Brain microvascular endothelial cell (primary cell): ENCODE data around the gene SKAP2.

ENCODE experiments used
- DNase-seq: peaks from one replicate; pipeline ENCODE4 v3.0.0-alpha.2; 2020
- H3K27ac ChIP-seq: fragments of 250-450 bp; sonication (Bioruptor Pico); 2 replicates; pipeline ENCODE4 v1.5.1; 2020; ENCODE audit warnings: mild to moderate bottlenecking, moderate library complexity
- H3K27me3 ChIP-seq: fragments of 250-450 bp; sonication (Bioruptor Pico); replicated peaks from 2 replicates; pipeline ENCODE4 v1.5.1; 2020; ENCODE audit warnings: mild to moderate bottlenecking
- H3K36me3 ChIP-seq: fragments of 250-450 bp; sonication (Bioruptor Pico); replicated peaks from 2 replicates; pipeline ENCODE4 v1.5.1; 2020; ENCODE audit warnings: mild to moderate bottlenecking
- H3K4me3 ChIP-seq: 2 replicates; pipeline ENCODE4 v1.5.1; 2011; ENCODE audit warnings: low read depth, mild to moderate bottlenecking, control low read depth, low read length, moderate library complexity
- in situ Hi-C: cut with HindIII; loops from 2 replicates; pipeline ENCODE4 v1.10.0; 2017; ENCODE audit warnings: low sequenced_read_pairs, low pct_ligation_motif_present
- TF ChIP-seq, protein P1 (sequence below): IDR thresholded peaks from 2 replicates; pipeline ENCODE4 v1.5.1; 2011; ENCODE audit warnings: low read depth, mild to moderate bottlenecking, moderate library complexity, low read length, control low read depth, inconsistent platforms; ENCODE audit errors: missing control alignments

SKAP2 gene

DNA sequence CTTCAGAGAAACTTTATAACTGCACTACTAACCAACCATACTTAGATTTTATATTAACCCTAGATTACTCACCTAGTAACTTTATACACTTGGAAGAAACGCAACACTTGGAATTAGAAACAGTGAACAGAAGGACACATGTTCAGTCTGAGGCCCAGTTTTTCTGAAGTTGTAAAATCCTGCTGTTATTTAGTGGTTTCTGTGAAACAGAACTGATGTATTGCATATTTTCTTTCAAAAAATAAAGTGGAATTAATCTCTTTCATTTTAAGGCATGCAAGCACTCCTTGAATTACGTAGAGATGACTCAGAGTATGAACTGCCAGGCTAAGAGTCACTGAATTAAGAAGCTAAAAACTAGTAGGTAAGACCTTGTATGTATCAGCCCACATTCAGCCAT lies 215.8 kb downstream of the SKAP2 start:
- TF ChIP-seq, protein P1, sequence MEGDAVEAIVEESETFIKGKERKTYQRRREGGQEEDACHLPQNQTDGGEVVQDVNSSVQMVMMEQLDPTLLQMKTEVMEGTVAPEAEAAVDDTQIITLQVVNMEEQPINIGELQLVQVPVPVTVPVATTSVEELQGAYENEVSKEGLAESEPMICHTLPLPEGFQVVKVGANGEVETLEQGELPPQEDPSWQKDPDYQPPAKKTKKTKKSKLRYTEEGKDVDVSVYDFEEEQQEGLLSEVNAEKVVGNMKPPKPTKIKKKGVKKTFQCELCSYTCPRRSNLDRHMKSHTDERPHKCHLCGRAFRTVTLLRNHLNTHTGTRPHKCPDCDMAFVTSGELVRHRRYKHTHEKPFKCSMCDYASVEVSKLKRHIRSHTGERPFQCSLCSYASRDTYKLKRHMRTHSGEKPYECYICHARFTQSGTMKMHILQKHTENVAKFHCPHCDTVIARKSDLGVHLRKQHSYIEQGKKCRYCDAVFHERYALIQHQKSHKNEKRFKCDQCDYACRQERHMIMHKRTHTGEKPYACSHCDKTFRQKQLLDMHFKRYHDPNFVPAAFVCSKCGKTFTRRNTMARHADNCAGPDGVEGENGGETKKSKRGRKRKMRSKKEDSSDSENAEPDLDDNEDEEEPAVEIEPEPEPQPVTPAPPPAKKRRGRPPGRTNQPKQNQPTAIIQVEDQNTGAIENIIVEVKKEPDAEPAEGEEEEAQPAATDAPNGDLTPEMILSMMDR = no peak
- DNase-seq = no peak
- no peak overlapping the region for H3K4me3 ChIP-seq
- no peak overlapping the region for H3K27ac ChIP-seq
- no peaks in the 10 kb centered on the region for H3K27me3 ChIP-seq
- no peaks in the 10 kb centered on the region for H3K36me3 ChIP-seq
- in situ Hi-C loops = no loop called here

DNA sequence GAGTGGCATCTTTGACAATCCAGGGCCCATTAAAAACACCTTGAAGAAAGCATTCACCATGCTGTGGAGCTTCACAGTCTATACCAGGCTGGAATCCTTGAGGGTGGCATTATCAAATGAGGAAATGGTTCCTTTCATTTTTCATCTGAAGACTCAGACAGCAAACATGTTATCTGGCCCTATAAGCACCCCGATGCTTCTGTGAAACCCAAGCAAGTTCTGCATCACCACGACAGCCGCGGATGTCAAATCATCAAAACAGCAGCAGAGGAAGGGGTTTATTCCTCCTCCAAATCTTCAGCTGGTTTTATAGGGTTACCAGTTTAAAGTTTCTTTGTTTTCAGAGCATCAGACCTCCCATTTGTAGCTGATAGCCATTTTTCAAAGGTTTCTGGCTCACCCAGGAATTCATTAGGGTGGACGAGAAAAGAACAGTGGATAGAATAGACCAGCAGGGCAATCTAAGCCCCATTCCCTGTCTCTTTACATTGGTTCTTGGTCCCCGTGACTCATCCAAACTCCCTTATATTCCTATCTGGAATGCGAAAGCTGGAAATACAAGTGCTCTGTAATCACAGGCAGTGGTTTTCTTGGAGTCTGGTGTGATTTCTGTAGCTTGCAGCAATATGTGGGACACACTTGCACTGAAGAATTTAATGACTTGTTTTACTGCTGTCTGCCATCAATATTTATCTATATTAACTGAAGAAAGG lies 217.9 kb downstream of the SKAP2 start:
- TF ChIP-seq, protein P1 = no peak
- no peak for DNase-seq
- Histone ChIP-seq H3K27me3 (no peaks in the 10 kb centered on the region), H3K27ac (no peak overlapping the region), H3K36me3 (no peaks in the 10 kb centered on the region), H3K4me3 (no peak overlapping the region)
- in situ Hi-C loops = no loop called here

DNA sequence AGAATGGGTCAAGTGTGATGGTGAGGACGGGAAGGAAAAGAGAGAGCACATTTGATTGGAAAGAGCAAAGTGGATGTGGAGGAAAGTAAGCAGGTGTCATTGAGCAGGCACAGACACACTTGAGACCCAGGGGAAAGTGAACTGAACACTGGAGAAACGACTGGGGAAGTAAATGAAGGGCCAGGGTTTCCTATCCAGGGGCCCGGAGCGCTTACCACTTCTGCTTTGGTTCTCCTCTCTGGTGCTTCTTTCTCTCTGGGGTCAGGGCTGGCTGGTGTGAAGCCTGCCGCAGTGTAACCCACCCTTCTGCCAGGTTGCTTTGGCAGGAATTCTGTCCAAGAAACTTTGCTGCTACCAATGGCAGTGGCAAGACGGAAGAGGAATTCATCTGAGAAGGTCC lies 219.3 kb downstream of the SKAP2 start:
- TF ChIP-seq, protein P1 = no peak
- H3K4me3 ChIP-seq = no peak overlapping the region
- no peak overlapping the region for H3K27ac ChIP-seq
- H3K36me3 ChIP-seq = no peaks in the 10 kb centered on the region
- in situ Hi-C loops = no loop called here
- DNase-seq = no peak
- no peaks in the 10 kb centered on the region for H3K27me3 ChIP-seq

DNA sequence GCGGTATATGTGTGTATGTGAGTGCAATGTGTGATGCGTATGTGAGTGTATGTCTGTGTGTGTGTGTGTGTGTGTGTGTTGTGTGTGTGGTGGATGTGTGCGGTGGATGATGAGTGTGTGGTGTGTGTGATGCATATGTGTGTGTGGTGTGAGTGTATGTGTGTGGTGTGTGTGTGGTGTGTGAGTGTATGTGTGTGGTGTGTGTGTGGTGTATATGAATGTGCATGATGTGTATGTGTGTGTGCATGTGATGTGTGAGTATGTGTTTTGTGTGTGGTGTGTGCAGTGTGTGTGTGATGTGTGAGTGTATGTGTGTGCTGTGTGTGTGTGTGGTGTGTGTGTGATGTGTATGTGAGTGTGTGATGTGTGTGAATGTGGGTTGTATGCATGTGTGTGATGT lies 222.0 kb downstream of the SKAP2 start:
- in situ Hi-C loops = no loop called here
- TF ChIP-seq, protein P1 = no peak

DNA sequence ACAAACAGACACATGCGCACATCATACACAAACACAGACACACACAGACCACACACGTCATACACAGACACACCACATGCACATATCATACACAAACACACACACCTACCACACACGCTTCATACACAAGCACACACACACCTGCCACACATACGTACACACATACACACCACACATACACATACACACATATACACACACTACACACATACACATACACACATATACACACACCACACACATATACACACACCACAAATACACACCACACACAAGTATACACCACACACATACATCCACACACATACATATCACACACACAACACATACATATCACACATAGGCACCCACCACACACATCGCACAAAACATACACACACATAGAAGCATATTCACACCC lies 224.7 kb downstream of the SKAP2 start:
- in situ Hi-C loops = no loop called here
- H3K27ac ChIP-seq = no peak overlapping the region
- no peak overlapping the region for H3K4me3 ChIP-seq
- DNase-seq = no peak
- H3K36me3 ChIP-seq = no peaks in the 10 kb centered on the region
- TF ChIP-seq, protein P1 = no peak
- no peaks in the 10 kb centered on the region for H3K27me3 ChIP-seq

More for the DNA sequence above, 222.0 kb downstream of the SKAP2 start:
- Histone ChIP-seq H3K4me3 (no peak overlapping the region), H3K27ac (no peak overlapping the region), H3K36me3 (no peaks in the 10 kb centered on the region), H3K27me3 (no peaks in the 10 kb centered on the region)
- DNase-seq = no peak

DNA sequence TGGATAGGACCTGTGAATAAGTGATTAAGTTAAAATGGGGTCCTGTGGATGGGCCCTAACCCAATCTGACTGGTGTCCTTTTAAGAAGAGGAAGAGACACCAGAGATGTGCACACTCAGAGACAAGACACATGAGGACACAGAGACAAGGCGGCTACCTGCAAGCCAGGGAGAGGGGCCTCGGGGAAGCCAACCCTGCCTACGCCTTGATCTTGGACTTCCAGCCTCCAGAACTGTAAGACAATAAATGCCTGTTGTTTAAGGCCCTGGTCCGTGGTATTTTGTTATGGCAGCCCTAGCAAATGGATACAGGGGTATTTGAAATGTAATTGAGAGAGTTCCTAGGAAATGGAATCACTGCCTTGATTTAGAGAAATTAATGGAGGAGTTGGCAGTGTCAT lies 225.3 kb downstream of the SKAP2 start:
- Histone ChIP-seq H3K4me3 (no peak overlapping the region), H3K36me3 (no peaks in the 10 kb centered on the region), H3K27me3 (no peaks in the 10 kb centered on the region), H3K27ac (no peak overlapping the region)
- no peak for DNase-seq
- TF ChIP-seq, protein P1 = no peak
- in situ Hi-C loops = no loop called here
